AG09319 (cell line): ENCODE results near the gene BSN.

Experiments
- DNase-seq: peaks from one replicate; pipeline ENCODE4 v3.0.0-alpha.2; 2010; ENCODE audit warnings: low read depth; ENCODE audit errors: extremely low read depth
- CTCF ChIP-seq: IDR thresholded peaks from 2 replicates; pipeline ENCODE4 v1.5.1; 2011; ENCODE audit warnings: low read depth, mild to moderate bottlenecking, inconsistent platforms, low read length, moderate library complexity

The BSN gene

GRCh38 chr3:49553692-49554632 lies at the start of gene BSN:
Gene BSN, plus strand, starts transcription at chr3:49554477. Its CDS starts 126 bp downstream, at chr3:49554603.
- peak; percentile 76 for DNase-seq
- no peak for TF ChIP-seq CTCF

GRCh38 chr3:49506906-49507305 lies 47.4 kb upstream of the BSN start:
- no peak for DNase-seq
- TF ChIP-seq CTCF, result no peak

- no peak for DNase-seq
- no peak for TF ChIP-seq CTCF
These were observed 45.2 kb upstream of the BSN start for GRCh38 chr3:49509028-49509561.

- no peak for TF ChIP-seq CTCF
- DNase-seq, result no peak
These were observed 42.6 kb upstream of the BSN start for GRCh38 chr3:49511639-49512038.

GRCh38 chr3:49512781-49513355 lies 41.4 kb upstream of the BSN start:
- TF ChIP-seq CTCF, result no peak
- no peak for DNase-seq

- TF ChIP-seq CTCF, result no peak
- DNase-seq, result no peak
These were observed 40.7 kb upstream of the BSN start for GRCh38 chr3:49513494-49514124.
